Neuron (in vitro differentiated cells): ENCODE measurements around the gene LBHD2.

Source experiments
- H2AFZ ChIP-seq: one replicate; pipeline ENCODE4 v1.6.1; 2013; ENCODE audit warnings: low read depth, mild to moderate bottlenecking, inconsistent platforms, low read length, moderate library complexity
- H3K27me3 ChIP-seq: one replicate; pipeline ENCODE4 v1.6.1; 2013; ENCODE audit warnings: low read length; ENCODE audit not compliant: insufficient read depth
- H3K36me3 ChIP-seq: one replicate; pipeline ENCODE4 v1.6.1; 2013; ENCODE audit warnings: low read length; ENCODE audit not compliant: insufficient read depth
- H3K4me1 ChIP-seq: one replicate; pipeline ENCODE4 v1.6.1; 2013; ENCODE audit warnings: low read length; ENCODE audit not compliant: insufficient read depth
- H3K4me3 ChIP-seq: 2 replicates; pipeline ENCODE4 v1.5.1; 2013; ENCODE audit warnings: mild to moderate bottlenecking, low read length, moderate library complexity
- H3K9me3 ChIP-seq: one replicate; pipeline ENCODE4 v1.6.1; 2013; ENCODE audit warnings: low read length

The LBHD2 gene

GRCh38 chr14:103126088-103126872, 42.3 kb downstream of the LBHD2 start:
- Histone ChIP-seq H3K4me1 (peaks cover 7% of the 10 kb centered on the region), H3K9me3 (no peaks in the 10 kb centered on the region), H3K4me3 (peak overlapping the region; percentile 9), H3K27me3 (peaks cover 55% of the 10 kb centered on the region), H3K36me3 (no peaks in the 10 kb centered on the region), H2AFZ (peak overlapping the region; percentile 8)

GRCh38 chr14:103126873-103127304, 42.9 kb downstream of the LBHD2 start:
- Histone ChIP-seq H2AFZ (peak overlapping the region; percentile 8), H3K4me3 (peak overlapping the region; percentile 9), H3K27me3 (peaks cover 54% of the 10 kb centered on the region), H3K4me1 (peaks cover 7% of the 10 kb centered on the region), H3K36me3 (no peaks in the 10 kb centered on the region), H3K9me3 (no peaks in the 10 kb centered on the region)

DNA sequence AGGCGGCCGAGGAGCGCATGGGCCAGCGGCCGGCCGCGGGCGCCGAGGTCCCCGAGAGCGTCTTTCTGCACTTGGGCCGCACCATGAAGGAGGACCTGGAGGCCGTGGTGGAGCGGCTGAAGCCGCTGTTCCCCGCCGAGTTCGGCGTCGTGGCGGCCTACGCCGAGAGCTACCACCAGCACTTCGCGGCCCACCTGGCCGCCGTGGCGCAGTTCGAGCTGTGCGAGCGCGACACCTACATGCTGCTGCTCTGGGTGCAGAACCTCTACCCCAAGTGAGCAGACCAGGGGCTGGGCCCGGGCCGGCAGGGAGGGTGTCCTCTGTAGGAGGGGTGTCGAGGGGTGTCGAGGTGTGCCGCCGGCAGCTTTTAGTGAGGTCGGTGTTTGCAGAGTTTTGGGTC, 43.3 kb downstream of the LBHD2 start:
- Histone ChIP-seq H3K4me1 (peaks cover 2% of the 10 kb centered on the region), H3K9me3 (no peaks in the 10 kb centered on the region), H3K36me3 (no peaks in the 10 kb centered on the region), H3K4me3 (no peak overlapping the region), H2AFZ (no peak overlapping the region), H3K27me3 (peaks cover 49% of the 10 kb centered on the region)

DNA sequence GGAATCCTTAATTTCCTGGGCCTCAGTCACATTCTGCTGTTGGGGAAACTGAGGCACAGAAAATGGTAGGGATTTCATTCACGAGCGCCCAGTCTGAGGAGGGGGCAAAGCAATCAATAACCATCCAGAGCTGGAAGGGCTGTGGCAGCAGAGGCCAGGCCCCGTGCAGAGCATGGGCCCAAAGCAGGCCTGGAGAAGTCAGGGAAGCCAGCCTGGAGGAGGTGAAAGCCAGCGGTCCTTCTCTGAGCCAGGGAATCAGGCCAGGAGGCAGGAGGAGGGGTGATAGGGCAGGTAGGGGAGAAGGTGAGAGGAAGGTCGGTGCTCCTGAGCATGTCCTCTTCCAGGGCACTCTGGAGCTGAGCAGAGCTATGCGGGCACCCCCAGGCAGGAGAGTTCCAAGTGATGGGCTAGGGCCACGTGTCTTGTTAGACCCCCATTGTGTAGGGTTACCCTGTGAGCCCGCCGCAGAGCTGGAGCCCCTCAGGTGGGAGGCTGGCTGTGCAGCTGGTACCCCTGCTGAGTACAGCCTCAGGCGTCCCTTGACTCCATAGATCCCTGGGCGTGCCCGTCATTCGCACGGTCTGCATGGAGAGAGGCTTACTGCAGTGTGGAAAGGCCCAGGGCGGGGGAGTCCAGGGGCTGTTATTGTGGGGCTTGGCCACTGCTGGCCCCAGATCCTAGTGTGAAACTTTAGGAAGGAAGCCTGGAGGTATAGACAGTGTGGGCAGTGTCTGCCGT, 44.0 kb downstream of the LBHD2 start:
- peaks cover 49% of the 10 kb centered on the region for H3K27me3 ChIP-seq
- H2AFZ ChIP-seq = no peak overlapping the region
- H3K9me3 ChIP-seq = no peaks in the 10 kb centered on the region
- H3K4me3 ChIP-seq = no peak overlapping the region
- H3K4me1 ChIP-seq = no peaks in the 10 kb centered on the region
- H3K36me3 ChIP-seq = no peaks in the 10 kb centered on the region

DNA sequence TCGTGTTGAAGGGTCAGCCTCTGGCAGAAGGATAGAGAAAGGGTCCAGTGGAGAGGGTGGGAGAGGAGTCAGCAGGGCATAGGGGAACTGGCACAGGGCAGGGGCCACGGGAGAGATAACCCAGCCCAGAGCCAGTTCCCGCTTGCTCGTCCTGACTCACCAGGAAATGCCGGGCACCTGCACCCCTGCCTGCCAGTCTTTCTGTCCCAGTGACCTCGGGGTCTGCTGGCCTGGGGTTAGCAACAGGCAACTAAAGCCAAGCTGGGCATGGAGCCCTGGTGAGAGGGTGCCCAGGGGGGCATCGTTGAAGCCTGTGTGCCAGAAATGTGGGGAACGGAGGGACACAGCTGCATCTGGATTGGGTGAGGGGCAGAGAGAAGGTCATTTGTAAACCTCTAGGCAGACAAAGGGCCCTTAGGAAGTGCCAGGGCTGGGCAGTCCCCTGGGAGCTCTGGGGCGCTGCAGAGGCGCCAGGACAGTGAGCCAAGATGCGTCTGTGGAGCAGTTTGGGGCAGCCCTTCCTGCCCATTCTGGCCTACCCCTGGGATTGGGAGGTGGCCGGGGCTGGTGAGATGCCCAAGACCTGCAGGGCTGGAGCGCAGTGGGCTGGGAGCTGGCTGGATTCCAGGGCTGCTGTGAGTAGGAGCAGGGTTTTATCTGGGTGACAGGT, 44.8 kb downstream of the LBHD2 start:
- H3K27me3 ChIP-seq = peaks cover 52% of the 10 kb centered on the region
- H3K9me3 ChIP-seq = no peaks in the 10 kb centered on the region
- no peaks in the 10 kb centered on the region for H3K36me3 ChIP-seq
- H3K4me3 ChIP-seq = no peak overlapping the region
- no peaks in the 10 kb centered on the region for H3K4me1 ChIP-seq
- no peak overlapping the region for H2AFZ ChIP-seq

- Histone ChIP-seq H3K27me3 (peaks cover 52% of the 10 kb centered on the region), H3K4me1 (no peaks in the 10 kb centered on the region), H2AFZ (no peak overlapping the region), H3K9me3 (no peaks in the 10 kb centered on the region), H3K36me3 (no peaks in the 10 kb centered on the region), H3K4me3 (no peak overlapping the region)
These were observed 45.4 kb downstream of the LBHD2 start for GRCh38 chr14:103129301-103130016.

- Histone ChIP-seq H3K4me3 (no peak overlapping the region), H3K36me3 (no peaks in the 10 kb centered on the region), H3K27me3 (peaks cover 52% of the 10 kb centered on the region), H3K9me3 (no peaks in the 10 kb centered on the region), H3K4me1 (no peaks in the 10 kb centered on the region), H2AFZ (no peak overlapping the region)
These were observed 46.2 kb downstream of the LBHD2 start for GRCh38 chr14:103130017-103130764.

DNA sequence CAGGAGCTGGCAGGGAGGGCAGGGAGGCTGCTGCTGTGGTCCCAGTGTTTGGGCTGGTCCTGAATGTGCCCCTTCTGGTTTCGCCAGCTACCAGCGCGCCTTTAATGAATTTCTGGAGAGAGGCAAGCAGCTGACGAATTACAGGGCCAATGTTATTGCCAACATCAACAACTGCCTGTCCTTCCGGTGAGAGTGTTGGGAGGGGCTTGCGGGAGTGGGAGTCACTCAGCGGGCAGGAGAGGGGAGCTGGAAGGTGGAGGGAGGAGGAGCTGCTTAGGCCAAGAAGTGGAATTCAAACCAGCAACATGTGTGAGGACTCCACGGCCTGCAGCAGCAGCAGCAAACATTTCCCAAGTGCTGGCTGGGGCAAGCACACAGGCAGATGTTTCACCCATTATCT, 47.0 kb downstream of the LBHD2 start:
- H3K36me3 ChIP-seq = no peaks in the 10 kb centered on the region
- peaks cover 44% of the 10 kb centered on the region for H3K27me3 ChIP-seq
- H3K9me3 ChIP-seq = no peaks in the 10 kb centered on the region
- H3K4me3 ChIP-seq = no peak overlapping the region
- no peaks in the 10 kb centered on the region for H3K4me1 ChIP-seq
- H2AFZ ChIP-seq = no peak overlapping the region

- no peak overlapping the region for H3K4me3 ChIP-seq
- H2AFZ ChIP-seq = no peak overlapping the region
- H3K9me3 ChIP-seq = no peaks in the 10 kb centered on the region
- peaks cover 40% of the 10 kb centered on the region for H3K27me3 ChIP-seq
- no peaks in the 10 kb centered on the region for H3K4me1 ChIP-seq
- no peaks in the 10 kb centered on the region for H3K36me3 ChIP-seq
These were observed 47.6 kb downstream of the LBHD2 start for GRCh38 chr14:103131580-103131979.

- Histone ChIP-seq H3K27me3 (peaks cover 42% of the 10 kb centered on the region), H3K36me3 (no peaks in the 10 kb centered on the region)
These were observed 48.6 kb downstream of the LBHD2 start for GRCh38 chr14:103132381-103133209.

DNA sequence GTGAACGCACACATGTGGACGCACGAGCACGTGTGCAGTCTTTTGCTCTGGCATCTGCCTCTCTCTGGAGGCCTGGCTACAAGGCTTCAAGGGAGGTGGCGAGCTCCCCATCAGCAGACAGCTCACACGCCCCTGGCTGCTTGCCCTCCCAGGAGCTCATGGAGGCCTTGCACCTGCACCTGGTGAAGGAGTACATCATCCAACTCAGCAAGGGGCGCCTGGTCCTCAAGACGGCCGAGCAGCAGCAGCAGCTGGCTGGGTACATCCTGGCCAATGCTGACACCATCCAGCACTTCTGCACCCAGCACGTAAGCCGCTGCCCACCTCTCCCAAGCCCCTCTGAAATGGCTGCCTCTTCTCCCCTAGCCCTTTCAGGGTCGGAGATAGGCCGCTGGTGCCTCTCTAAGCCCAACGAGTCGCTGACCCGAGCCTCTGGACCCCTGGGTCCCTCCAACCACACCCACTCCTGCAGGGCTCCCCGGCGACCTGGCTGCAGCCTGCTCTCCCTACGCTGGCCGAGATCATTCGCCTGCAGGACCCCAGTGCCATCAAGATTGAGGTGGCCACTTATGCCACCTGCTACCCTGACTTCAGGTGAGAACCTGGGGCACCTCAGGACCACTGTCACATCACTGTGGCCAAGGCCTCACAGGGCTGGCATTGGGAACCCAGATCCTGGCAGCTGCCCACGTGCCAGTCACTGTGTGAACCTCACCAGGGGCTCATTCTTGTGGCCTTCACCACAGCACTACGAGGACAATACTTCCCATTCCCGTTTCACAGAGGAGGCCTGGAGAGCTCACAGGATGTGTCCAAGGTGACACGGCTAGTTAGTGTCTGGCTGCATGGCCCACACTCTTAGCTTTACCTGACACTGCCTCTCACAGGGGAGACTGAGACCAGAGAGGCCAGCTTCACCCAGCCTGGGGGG, 49.5 kb downstream of the LBHD2 start:
- no peak overlapping the region for H2AFZ ChIP-seq
- H3K36me3 ChIP-seq = no peaks in the 10 kb centered on the region
- H3K4me3 ChIP-seq = no peak overlapping the region
- H3K4me1 ChIP-seq = no peaks in the 10 kb centered on the region
- no peaks in the 10 kb centered on the region for H3K9me3 ChIP-seq
- peaks cover 39% of the 10 kb centered on the region for H3K27me3 ChIP-seq

More at GRCh38 chr14:103132381-103133209, 48.6 kb downstream of the LBHD2 start:
- no peak overlapping the region for H2AFZ ChIP-seq
- no peaks in the 10 kb centered on the region for H3K4me1 ChIP-seq
- no peaks in the 10 kb centered on the region for H3K9me3 ChIP-seq
- no peak overlapping the region for H3K4me3 ChIP-seq
